22Rv1 (cell line): ENCODE data around the gene NME7.
"Not testable (repeated sequence)": the region's sequence is repeated elsewhere in the genome, so short reads cannot be mapped to it uniquely, and the experiment has no call there.

Source experiments
- H3K27ac ChIP-seq: fragments of 450-650 bp; 2 replicates; pipeline ENCODE4 v1.5.1; 2017
- CTCF ChIP-seq: fragments of 450-650 bp; IDR thresholded peaks from 2 replicates; pipeline ENCODE4 v1.5.1; 2017; ENCODE audit warnings: mild to moderate bottlenecking
- ZFX ChIP-seq: fragments of 450-650 bp; IDR thresholded peaks from 2 replicates; pipeline ENCODE4 v1.6.1; 2017; ENCODE audit warnings: antibody characterized with exemption, borderline replicate concordance

Gene NME7

DNA sequence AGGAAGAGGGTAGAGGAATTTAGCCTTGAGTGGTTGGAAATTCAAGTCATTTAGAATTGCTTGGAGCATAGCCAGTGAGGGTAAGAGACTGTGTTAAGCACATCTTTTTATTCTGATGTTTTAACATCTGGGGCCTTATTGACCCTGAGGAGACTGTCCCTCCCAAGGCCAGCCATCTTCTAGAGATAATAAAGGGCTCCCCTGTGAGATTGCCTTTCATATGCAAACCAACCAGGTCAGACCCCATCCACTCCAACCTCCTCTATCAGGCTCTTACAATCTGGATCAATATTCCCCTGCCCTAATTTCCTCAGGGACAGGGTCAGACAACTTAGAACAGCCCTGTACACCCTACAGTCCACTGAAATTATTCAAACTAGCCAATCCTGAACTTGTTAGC is 167.3 kb downstream of the NME7 start:
- TF ChIP-seq ZFX (no peak), CTCF (no peak)

DNA sequence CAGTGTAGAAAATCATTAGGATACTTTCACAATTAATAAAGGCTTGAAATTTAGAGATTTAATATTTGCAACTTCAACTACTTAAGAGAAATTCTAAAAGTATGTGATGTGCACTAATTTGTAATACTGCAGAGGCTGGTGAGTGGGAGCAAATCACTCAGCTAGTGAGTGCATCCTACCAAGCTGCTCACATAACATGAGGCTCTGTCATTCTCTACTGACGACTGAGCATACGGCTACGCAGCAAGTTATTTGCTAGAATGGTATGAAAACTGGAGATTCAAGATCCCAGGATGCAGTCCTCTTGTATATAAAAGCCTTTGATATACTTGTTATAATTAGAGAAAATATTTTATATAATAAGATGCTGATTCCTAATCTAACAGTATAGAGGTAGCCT is 171.0 kb downstream of the NME7 start:
- TF ChIP-seq ZFX = no peak
- no peak for TF ChIP-seq CTCF
- H3K27ac ChIP-seq = no peak overlapping the region

More for the DNA sequence above, 167.3 kb downstream of the NME7 start:
- H3K27ac ChIP-seq = no peak overlapping the region

DNA sequence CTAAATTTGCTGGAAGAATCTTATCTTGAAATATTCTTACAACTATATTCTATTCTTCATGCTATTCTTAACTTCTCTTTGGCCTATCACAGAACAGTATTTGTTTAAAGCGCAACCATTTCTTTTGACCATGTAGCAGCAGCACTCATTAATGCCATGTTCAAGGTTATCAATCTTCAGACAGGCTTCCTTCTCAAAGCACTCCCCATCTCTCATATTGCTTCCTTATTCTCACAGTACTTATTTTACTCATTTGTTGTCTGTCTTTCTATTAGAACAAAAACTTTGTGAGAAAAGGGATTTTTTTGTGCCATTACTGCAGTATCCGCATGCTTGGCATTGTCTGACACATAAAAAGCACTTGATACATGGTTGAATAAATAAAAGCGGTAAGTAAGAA is 171.4 kb downstream of the NME7 start:
- no peak for TF ChIP-seq ZFX
- TF ChIP-seq CTCF = no peak
- H3K27ac ChIP-seq = no peak overlapping the region

GRCh38 chr1:169193191-169193850 is 174.3 kb downstream of the NME7 start:
- H3K27ac ChIP-seq = no peak overlapping the region
- no peak for TF ChIP-seq CTCF
- TF ChIP-seq ZFX = no peak

DNA sequence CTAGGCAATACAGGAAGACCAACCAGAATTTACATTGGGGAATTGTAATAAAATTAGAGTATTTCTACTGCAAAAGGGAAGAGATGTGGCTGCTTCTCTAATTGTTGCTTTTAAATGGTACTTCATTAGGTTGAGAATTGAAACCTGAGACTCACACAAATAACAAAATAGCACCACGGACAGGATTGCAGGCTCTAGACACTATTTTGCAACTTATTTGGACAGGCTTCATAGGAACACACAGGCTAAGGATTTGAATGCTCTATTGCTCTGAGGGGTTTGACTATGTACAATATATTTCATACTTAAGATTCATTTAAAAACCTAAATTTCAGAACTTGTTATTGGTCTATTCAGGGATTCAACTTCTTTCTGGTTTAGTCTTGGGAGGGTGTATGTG is 181.5 kb downstream of the NME7 start:
- TF ChIP-seq ZFX (no peak), CTCF (no peak)
- H3K27ac ChIP-seq = no peak overlapping the region

DNA sequence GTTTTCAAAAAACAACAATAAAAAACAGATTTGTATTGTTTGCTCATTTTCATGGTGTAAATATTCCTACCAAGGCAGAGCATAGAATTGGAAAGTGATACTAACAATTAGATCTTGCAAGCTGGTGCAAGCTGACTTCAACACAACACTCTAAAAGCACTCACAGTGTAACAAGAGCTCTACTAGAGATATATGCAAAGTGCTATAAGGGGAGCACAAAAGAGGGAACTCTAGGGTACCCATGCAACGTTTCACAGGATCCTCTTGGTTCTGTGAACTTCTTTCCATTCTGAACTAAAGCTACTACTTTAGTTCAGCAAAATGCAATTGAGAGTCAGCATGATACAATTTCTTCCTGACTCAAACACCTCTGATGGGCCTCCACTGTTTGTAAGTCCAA is 182.8 kb downstream of the NME7 start:
- no peak overlapping the region for H3K27ac ChIP-seq
- TF ChIP-seq CTCF (no peak), ZFX (no peak)

- no peak overlapping the region for H3K27ac ChIP-seq
- no peak for TF ChIP-seq ZFX
- TF ChIP-seq CTCF = no peak
These were observed 187.4 kb downstream of the NME7 start for GRCh38 chr1:169180174-169180573.

- not testable (repeated sequence) for H3K27ac ChIP-seq
These were observed 188.2 kb downstream of the NME7 start for GRCh38 chr1:169179431-169179830.
